Measurements from ENCODE around the gene SORL1.
"Not testable (repeated sequence)": the region's sequence is repeated elsewhere in the genome, so short reads cannot be mapped to it uniquely, and the experiment has no call there.

The SORL1 gene

GRCh38 chr11:121478895-121479697, 27.0 kb downstream of the SORL1 start:
- DNase-seq, result no peak

GRCh38 chr11:121479698-121480238, 27.7 kb downstream of the SORL1 start:
- DNase-seq, result no peak

DNA sequence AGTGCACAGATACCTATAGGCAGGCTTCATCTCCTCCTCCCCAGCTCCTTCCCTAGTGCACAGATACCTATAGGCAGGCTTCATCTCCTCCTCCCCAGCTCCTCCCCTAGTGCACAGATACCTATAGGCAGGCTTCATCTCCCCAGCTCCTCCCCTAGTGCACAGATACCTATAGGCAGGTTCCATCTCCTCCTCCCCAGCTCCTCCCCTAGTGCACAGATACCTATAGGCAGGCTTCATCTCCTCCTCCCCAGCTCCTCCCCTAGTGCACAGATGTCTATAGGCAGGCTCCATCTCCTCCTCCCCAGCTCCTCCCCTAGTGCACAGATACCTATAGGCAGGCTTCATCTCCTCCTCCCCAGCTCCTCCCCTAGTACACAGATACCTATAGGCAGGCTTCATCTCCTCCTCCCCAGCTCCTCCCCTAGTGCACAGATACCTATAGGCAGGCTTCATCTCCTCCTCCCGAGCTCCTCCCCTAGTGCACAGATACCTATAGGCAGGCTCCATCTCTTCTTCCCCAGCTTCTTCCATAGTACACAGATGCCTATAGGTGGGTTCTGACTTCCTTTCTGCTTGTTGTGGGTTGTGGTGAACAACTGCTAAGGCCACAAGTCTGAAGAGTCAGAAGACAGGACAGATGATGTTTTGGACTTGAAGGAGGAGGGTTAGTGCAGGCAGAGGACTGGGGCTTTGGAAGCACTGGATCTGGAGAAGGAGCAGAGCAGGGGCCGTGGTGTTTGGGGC, 29.5 kb downstream of the SORL1 start:
- not testable (repeated sequence) for DNase-seq

DNA sequence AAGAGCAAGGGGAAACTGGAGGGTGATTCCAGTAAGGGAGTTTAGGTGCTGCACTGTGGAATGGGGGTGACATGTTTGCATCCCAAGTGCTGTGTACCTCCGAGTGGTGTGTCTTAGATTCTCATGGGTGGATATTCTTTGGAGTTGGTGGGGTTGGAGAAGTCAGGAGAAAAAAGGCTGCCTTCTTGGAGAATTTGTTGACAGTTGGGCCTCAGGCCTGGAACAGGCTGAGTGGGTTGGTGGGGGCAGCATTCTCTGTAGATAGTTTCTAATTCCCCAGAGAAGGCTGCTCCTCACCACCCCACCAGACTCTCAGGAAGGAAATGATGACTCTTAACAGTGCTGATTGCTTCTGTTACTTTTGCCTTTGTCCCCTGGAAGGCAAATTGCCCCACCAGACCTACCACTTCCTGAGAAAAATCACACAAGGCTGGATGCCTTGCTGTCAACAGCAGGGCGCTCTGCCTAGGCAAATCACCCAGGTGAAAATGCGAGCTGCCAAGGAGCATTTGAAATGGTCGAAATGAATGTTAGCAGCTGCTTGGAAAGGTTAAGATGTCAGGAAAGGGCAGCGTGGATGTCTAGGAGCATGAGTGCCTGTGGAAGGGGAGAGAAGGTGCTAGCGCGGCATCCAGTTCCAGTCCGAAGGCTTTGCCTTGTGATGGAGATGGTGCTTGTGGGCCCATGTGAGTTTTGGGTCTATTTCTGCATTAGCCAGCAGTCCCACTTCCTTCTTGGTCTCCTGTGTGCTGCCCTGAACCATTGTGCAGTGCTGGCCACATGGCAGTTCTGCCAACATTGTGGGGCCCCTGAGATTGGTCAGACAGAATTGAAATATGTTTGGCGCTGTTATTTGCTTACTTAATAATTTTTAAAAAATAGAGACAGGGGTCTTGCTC, 30.4 kb downstream of the SORL1 start:
- DNase-seq, result peak; percentile 57

DNA sequence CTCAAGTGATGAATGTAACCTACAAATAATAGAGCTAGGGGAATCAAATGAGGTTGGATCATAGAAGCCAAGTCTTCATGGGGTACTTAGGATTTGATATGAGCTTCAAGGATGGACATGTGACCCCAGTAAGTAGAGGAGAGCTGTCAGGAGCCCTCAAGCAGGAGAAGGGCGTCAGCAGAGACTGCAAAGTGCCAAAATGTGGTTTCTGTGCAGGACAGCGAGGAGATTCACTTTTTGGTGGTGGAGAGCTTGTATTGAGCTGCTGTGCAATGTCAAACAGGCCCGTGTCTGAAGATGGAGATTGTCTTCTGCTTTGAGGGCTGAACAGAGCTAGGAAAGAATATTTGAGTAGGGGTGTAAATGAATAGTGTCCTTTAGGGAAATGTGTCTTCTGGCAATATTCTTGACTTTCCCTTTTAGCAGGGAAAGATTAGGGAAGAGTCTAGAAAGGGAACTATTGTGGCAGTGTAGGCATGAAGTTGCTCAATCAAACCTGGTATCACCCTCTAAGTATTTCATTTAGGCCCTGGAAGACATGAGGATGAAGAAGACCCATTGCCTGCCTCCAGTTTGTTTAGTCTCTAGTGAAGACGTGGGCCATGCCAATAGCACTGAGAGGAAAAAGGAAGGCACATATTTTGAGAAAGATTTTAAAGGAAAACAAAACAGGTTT, 31.8 kb downstream of the SORL1 start:
- no peak for DNase-seq

GRCh38 chr11:121485216-121485615, 33.1 kb downstream of the SORL1 start:
- DNase-seq, result no peak

GRCh38 chr11:121486054-121486453, 33.9 kb downstream of the SORL1 start:
- DNase-seq, result no peak

- peak; percentile 25 for DNase-seq
Measured at GRCh38 chr11:121487191-121487590, 35.1 kb downstream of the SORL1 start.

DNA sequence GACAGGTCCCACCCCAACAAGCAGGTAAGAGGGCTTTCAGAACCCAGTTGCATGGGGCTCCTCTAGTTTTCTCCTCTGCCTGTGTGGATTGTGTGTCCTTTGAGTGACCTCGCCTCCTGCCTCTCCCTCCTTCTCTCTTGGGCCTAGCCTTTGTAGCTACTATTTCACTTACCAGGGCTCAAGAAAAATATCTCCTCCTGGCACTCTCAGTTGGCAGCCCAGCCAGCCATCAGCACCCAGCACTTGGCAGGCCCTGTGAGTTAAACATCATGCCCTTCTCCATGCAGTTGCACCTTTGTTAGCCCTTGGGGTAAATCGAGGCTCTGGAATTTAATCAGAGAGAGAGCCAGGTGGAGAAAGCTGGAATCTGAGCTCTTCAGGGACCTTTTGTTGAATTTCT, 36.1 kb downstream of the SORL1 start:
- no peak for DNase-seq

- DNase-seq, result no peak
Measured at GRCh38 chr11:121488641-121489040, 36.5 kb downstream of the SORL1 start.

DNA sequence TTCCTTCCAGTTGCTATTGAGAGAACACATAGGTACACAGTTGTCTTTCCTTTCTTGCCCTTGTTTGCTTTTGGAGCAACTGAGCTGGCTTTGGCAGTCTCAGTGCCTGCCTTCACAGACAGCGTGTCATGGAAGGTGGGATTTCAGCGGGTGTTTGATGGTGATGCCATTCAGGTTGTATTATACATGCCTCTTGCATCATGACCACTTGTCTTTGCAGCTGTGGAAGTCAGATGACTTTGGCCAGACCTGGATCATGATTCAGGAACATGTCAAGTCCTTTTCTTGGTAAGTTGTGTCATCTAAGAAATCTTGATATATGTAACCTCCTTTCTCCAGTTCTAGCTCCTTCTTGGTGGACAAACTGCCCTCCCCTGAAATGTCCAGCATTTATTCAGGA, 37.7 kb downstream of the SORL1 start:
- DNase-seq, result no peak

DNA sequence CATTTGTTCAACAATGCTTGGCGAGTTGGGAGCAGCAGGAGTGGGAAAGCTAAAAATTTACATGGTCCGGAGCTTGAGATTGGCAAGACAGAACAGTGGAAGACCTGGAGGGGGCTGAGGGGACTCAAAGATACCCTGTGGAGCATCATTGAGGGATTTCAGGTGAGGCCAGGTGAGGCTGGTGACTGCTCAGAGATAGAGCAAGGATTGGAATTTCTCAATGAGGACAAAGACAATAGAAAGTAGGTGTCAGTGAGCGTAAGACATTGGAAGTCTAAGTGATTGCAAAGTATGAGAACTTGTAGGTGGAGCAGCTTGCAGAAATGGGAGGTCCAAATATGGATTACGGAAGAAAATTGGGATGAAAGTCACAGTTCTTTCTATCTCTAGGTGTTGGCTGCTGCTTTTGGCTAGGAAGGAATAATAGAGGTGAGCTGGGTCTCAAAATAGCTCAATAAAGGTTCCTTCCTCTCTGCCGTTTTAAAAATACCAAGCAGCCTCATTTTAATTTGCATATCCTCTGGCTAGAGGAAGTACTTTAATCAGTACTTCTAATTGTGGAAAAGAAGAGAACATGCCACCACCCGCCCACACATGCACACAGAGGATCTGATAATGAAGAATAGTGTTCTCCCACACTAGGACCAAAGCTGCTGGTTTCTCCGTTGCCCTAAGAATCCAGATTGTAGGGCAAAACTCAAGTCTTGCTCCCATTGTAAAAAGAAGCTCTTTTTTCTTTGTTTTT, 42.4 kb downstream of the SORL1 start:
- DNase-seq, result no peak

GRCh38 chr11:121497176-121497998, 45.3 kb downstream of the SORL1 start:
- DNase-seq, result no peak

DNA sequence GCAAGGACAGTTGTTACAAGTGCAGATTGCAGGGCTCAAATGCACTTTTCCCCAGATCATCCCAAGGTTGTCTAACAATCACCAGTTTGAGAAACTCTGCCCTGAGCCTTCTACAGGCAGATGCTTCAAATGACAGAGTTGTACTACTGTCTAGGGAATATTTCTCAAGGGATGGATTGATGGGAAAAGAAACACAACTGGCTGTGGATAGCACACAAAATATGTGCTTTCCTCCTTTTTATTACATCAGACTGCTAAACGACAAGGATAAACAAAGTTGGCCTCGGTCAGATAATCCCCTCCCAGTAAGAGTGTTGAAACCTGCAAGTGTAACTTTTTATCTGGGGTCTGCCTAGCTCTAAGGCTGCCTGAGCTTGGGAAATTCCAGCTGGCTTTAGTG, 47.3 kb downstream of the SORL1 start:
- no peak for DNase-seq

- no peak for DNase-seq
Measured at GRCh38 chr11:121500275-121500674, 48.2 kb downstream of the SORL1 start.

DNA sequence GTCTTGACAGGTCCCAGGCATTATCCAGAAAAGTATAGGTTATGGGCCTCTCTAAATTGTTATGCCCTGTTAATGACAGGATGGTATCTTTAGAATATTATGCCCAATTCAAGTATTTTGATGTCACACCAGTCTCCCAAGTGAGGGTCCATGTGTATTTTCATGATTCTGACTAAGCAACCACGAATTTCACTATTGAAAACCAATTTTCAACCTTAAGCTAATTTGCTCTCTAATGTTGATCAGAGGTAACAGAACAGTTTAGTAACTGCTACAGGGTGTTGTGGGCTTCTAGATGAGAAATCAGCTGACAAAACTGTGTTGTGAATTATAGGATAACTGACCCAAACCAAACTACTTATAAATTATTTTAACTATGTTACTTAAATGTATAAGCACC, 48.6 kb downstream of the SORL1 start:
- DNase-seq, result no peak

- no peak for DNase-seq
Measured at GRCh38 chr11:121503051-121503450, 50.9 kb downstream of the SORL1 start.

DNA sequence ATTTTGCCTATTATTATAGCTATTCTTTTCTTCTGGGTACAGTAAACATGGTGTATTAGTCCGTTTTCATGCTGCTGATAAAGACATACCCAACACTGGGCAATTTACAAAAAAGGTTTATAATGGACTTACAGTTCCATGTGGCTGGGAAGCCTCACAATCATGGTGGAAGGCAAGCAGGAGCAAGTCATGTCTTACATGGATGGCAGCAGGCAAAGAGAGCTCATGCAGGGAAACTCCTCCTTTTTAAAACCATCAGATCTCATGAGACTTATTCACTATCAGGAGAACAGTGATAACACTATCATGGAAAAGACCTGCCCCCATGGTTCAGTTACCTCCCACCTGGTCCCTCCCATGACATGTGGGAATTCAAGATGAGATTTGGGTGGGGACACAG, 54.1 kb downstream of the SORL1 start:
- DNase-seq, result not testable (repeated sequence)

DNA sequence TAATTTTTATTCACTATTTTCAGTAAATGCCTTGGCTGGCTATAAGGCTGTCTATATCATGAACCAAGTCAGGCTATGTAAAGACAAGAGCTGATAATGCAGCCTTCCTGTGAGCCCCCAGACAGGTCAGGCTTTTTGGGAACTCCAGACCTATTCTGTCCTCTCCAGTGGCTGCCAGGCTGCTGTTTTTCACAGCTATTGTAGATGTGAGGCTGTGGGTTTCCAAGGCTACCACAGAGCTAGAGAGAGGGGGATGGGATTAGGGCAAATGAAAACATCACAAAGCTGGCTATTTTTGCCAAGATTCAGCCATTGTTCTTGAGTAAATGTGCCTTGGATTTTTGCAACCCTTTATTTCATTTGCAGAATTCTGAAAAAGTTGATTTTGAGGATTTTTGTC, 56.3 kb downstream of the SORL1 start:
- no peak for DNase-seq

DNA sequence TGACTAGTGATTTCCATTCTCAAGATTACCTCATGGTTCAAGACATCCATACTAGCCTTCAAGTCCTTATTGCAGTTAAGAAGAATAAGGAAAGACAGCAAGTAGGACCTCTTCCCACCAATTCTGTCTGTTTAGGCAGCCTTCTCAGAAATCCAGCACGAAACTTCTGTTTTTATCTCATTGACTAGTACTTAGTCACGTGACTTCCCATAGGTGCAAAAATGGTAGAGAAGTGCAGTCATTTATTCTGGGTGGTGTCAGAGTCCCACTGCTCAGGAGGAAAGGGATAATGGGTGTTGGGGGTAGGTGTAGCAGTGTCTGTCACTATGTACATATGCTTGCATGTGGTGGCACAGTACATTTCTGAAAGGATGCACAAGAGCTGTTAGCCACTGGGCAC, 58.3 kb downstream of the SORL1 start:
- no peak for DNase-seq

Measured in fibroblast of skin of right quadriceps (primary cell).